HEK293 (cell line): Measurements from ENCODE around the gene RIT1.
A peak's percentile ranks its signal among the peaks of the same experiment; 100 is the strongest.

Source experiments
- BCL6B ChIP-seq: fragments of 450-650 bp; formaldehyde crosslinking; IDR thresholded peaks from 2 replicates; pipeline ENCODE4 v1.5.1; 2017; ENCODE audit warnings: missing biosample characterization, missing genetic modification characterization
- GLIS2 ChIP-seq: fragments of 450-650 bp; formaldehyde crosslinking; IDR thresholded peaks from 2 replicates; pipeline ENCODE4 v1.5.1; 2016; ENCODE audit warnings: missing biosample characterization, missing genetic modification characterization
- PATZ1 ChIP-seq: fragments of 450-650 bp; formaldehyde crosslinking; IDR thresholded peaks from 2 replicates; pipeline ENCODE4 v1.5.1; 2016; ENCODE audit warnings: missing biosample characterization, missing genetic modification characterization
- PRDM2 ChIP-seq: fragments of 450-650 bp; formaldehyde crosslinking; IDR thresholded peaks from 2 replicates; pipeline ENCODE4 v1.5.1; 2016; ENCODE audit warnings: missing biosample characterization, missing genetic modification characterization, borderline replicate concordance
- WT1 ChIP-seq: fragments of 450-650 bp; formaldehyde crosslinking; IDR thresholded peaks from 2 replicates; pipeline ENCODE4 v1.5.1; 2016; ENCODE audit warnings: missing biosample characterization, missing genetic modification characterization
- ZBTB1 ChIP-seq: fragments of 450-650 bp; formaldehyde crosslinking; IDR thresholded peaks from 2 replicates; pipeline ENCODE4 v1.5.1; 2016; ENCODE audit warnings: missing biosample characterization, missing genetic modification characterization
- ZBTB17 ChIP-seq: fragments of 450-650 bp; formaldehyde crosslinking; IDR thresholded peaks from 2 replicates; pipeline ENCODE4 v1.5.1; 2016; ENCODE audit warnings: missing biosample characterization, missing genetic modification characterization
- ZBTB6 ChIP-seq: fragments of 450-650 bp; formaldehyde crosslinking; IDR thresholded peaks from 2 replicates; pipeline ENCODE4 v1.5.1; 2017; ENCODE audit warnings: missing biosample characterization, missing genetic modification characterization
- ZBTB7A ChIP-seq: fragments of 450-650 bp; formaldehyde crosslinking; IDR thresholded peaks from 2 replicates; pipeline ENCODE4 v1.5.1; 2016; ENCODE audit warnings: low read depth, missing biosample characterization, missing genetic modification characterization
- ZNF10 ChIP-seq: fragments of 450-650 bp; formaldehyde crosslinking; IDR thresholded peaks from 2 replicates; pipeline ENCODE4 v1.5.1; 2017; ENCODE audit warnings: missing biosample characterization, missing genetic modification characterization
- ZNF26 ChIP-seq: fragments of 450-650 bp; formaldehyde crosslinking; IDR thresholded peaks from 2 replicates; pipeline ENCODE4 v1.5.1; 2016; ENCODE audit warnings: missing biosample characterization, missing genetic modification characterization
- ZNF335 ChIP-seq: fragments of 450-650 bp; formaldehyde crosslinking; conservative IDR thresholded peaks from 2 replicates; pipeline ENCODE4 v1.5.1; 2016; ENCODE audit warnings: missing biosample characterization, missing genetic modification characterization
- ZNF416 ChIP-seq: fragments of 450-650 bp; formaldehyde crosslinking; IDR thresholded peaks from 2 replicates; pipeline ENCODE4 v1.5.1; 2016; ENCODE audit warnings: missing biosample characterization, missing genetic modification characterization
- ZNF560 ChIP-seq: fragments of 450-650 bp; formaldehyde crosslinking; IDR thresholded peaks from 2 replicates; pipeline ENCODE4 v1.5.1; 2017; ENCODE audit warnings: missing biosample characterization, missing genetic modification characterization, borderline replicate concordance
- ZNF623 ChIP-seq: fragments of 450-650 bp; formaldehyde crosslinking; IDR thresholded peaks from 2 replicates; pipeline ENCODE4 v1.5.1; 2016; ENCODE audit warnings: missing biosample characterization, missing genetic modification characterization
- ZSCAN23 ChIP-seq: fragments of 450-650 bp; formaldehyde crosslinking; IDR thresholded peaks from 2 replicates; pipeline ENCODE4 v1.5.1; 2016; ENCODE audit warnings: missing biosample characterization, missing genetic modification characterization

RIT1 gene

GRCh38 chr1:155858800-155859233 lies 52.3 kb downstream of the RIT1 start (continued):
- TF ChIP-seq BCL6B (tag by site-specific recombination) (no peak), ZNF416 (tag by site-specific recombination) (no peak), GLIS2 (tag by site-specific recombination) (no peak), ZBTB6 (tag by site-specific recombination) (no peak), ZSCAN23 (tag by site-specific recombination) (peak; percentile 46; the same call in 1 of the 2 replicates), ZBTB7A (tag by site-specific recombination) (no peak), PATZ1 (tag by site-specific recombination) (no peak), ZNF10 (tag by site-specific recombination) (no peak), ZNF335 (tag by site-specific recombination) (peak; percentile 57), ZNF560 (tag by site-specific recombination) (no peak), WT1 (no peak), ZNF623 (tag by site-specific recombination) (no peak), ZNF26 (no peak), PRDM2 (no peak), ZBTB1 (tag by site-specific recombination) (no peak), ZBTB17 (no peak)
- TF ChIP-seq, all 188 proteins: peak for 7
